HG03139 (cell line): ENCODE data around the gene ZNF426.
"Not testable (repeated sequence)": the region's sequence is repeated elsewhere in the genome, so short reads cannot be mapped to it uniquely, and the experiment has no call there.

ENCODE experiments used
- ATAC-seq: cut with Tn5 transposase; IDR thresholded peaks from one replicate; pipeline ENCODE4 v1.9.1; 2021; ENCODE audit not compliant: unreplicated experiment

Gene ZNF426

DNA sequence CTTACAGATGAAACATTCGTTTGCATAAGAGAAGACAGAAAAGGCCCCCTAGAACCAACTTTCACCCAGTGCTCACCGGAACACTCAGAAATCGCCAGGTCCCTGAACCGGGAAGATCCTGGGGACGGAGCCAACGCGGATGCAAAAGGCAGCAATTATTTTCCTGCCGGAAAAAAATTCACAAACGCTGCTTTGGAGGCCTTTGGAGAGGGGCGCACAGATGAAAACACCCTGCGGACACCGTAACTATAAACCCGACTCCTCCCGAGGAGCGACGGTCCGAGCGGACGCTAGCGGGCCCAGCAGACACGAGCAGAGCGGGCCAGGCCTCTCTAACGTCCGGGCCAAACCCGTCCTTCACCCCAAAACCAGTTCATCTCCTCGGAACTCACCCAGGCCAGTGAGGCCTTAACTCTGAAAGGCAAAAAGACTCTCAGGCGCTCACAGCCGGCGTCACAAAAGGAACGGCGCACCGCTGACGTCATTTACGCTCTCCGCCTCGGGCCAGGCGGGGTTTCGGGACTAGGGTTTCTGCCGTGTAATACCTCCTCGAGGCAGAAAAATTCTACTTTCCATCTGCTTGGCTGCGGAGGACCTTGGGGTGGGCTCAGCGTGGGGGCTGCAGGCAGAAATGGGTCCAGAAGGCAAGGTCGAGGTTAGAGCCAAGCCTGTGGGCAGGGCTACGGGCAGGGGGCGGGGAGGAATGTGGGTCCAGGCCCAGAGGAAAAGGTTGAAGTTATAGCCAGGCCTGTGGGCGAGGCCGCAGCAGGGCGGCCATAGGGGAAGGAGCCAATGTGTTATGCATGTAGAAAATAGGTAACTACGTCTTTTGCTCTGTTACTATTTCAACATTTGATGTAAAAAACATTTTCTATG, at the start of gene ZNF426:
Gene ZNF426 (minus strand): TSS at position 463 of the 876 bp plus-strand sequence. CDS start 2,413 bp downstream, outside the sequence.
- ATAC-seq = no peak

DNA sequence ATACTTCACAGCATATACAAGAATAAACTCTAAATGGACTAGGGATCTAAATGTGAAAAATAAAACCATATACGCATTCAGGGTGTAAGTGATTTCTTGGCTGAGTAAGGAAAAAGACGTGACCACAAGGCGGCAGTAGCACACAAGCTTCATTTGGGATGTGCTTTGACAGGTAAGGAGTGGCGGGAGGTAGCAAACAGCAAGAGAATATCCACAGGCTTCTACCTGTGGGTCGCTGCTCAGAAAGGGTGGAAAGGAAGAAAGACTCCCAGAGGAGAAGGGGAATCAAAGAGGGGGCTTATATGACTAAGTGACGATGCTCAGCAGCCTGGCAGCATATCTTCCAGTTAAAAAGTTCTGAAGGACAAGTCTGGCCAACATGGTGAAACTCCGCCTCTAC, 48.3 kb upstream of the ZNF426 start:
- no peak for ATAC-seq

DNA sequence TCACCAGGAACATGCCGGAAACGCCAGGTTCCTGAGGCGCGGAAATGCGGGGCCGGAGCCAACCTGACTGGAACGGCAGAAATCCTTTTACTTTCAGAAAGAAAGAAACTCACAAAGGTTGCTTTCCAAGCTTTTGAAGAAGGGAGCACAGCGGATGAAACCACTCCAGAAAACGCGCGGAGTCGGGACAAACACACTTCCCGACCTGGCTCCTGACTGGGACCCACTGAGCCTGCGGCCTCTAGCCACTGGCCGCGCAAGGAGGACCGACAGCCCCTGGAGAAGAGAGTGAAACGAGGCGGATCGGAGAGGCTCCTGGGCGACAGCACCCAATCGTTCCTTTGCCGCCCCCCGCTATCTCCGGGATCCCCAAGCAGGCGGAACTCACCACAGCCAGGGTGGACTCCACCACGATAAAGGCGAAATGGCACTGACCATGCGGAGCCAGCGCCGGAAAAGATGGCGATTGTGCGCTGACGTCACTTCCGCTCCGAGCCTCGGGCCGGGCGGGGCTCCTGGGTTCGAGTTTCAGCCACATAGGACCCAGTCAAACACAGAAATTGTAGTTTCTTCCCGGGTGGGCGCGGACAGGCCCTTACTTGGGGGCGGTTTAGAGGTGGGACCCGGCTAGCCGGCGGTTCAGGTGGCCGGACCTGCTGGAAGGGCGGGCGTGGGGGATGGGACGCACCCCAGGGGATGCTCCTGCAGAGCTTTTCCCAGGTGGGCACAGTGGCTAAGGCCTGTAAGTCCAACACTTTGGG, 45.8 kb upstream of the ZNF426 start, which contains the start of gene ZNF121:
Gene ZNF121 (minus strand): TSS at position 432 of the 761 bp plus-strand sequence. CDS start 16,407 bp downstream, outside the sequence.
- peak; percentile 77 for ATAC-seq

DNA sequence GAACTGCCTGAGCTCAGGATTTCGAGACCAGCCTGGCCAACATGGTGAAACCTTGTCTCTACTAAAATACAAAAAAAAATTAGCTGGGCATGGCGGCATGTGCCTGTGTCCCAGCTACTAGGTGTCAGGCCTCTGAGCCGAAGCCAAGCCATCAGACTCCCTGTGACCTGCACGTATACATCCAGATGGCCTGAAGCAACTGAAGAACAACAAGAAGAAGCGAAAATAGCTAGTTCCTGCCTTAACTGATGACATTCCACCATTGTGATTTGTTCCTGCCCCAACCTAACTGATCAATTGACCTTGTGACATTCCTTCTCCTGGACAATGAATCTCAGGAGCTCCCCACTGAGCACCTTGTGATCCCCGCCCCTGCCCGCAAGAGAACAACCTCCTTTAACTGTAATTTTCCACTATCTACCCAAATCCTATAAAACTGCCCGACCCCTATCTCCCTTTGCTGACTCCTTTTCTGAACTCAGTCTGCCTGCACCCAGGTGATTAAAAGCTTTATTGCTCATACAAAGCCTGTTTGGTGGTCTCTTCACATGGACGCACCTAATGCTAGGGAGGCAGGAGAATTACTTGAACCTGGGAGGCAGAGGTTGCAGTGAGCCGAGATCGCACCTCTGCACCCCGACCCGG, 43.8 kb upstream of the ZNF426 start:
- not testable (repeated sequence) for ATAC-seq

DNA sequence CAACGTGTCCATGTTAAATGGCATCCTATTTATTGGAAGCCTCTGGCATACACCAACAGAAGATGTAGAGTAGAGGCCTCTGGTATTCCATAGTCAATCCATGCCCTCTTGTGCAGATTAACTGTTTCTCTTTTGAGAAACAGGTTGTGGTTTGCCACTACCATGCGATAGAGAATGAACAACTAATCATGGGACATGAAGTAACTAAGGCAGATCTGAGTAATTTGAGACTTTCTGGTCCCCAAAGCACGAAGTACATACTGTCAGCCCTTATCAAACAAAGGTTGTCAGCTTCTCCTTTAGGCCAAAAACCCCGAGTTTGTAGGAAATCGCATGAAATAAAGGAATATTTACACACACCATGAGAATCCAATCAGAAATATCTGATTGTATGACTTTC, 42.3 kb upstream of the ZNF426 start:
- ATAC-seq = no peak

DNA sequence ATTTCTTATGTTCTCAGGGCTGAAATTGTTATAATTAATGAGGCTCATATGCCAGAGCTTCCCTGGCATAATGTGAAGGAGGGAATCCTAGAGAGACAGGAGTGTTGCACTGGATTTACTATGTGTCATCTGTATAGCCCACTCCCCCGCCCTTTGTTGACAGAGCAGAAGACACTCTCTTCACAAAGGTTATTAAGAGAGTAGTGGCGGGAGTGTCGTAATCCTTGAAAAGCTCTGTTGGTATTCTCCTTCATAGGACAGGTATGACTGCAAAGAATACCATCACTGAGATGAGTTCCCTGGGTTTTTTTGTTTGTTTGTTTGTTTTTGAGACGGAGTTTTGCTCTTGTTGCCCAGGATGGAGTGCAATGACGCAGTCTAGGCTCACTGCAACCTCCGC, 31.8 kb upstream of the ZNF426 start:
- ATAC-seq = no peak

DNA sequence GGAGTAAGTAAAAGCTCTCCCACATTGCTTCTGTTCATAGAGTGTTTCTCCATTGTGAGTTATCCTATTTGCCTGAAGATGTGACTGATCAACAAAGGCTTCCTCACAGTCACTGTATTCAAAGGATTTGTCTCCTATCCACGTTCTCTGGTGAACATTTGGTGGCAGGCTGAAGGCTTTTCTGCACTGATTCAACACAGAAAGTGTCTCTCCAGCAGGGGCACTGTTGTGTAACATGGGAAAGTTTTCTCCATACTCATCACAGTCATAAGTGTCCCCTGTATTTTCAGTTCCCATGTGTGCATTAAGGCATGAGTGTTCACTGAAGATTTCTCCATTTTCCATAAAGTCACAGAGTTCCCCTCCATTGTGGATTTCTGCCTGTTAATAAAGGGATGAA, 28.3 kb upstream of the ZNF426 start:
- ATAC-seq = no peak

DNA sequence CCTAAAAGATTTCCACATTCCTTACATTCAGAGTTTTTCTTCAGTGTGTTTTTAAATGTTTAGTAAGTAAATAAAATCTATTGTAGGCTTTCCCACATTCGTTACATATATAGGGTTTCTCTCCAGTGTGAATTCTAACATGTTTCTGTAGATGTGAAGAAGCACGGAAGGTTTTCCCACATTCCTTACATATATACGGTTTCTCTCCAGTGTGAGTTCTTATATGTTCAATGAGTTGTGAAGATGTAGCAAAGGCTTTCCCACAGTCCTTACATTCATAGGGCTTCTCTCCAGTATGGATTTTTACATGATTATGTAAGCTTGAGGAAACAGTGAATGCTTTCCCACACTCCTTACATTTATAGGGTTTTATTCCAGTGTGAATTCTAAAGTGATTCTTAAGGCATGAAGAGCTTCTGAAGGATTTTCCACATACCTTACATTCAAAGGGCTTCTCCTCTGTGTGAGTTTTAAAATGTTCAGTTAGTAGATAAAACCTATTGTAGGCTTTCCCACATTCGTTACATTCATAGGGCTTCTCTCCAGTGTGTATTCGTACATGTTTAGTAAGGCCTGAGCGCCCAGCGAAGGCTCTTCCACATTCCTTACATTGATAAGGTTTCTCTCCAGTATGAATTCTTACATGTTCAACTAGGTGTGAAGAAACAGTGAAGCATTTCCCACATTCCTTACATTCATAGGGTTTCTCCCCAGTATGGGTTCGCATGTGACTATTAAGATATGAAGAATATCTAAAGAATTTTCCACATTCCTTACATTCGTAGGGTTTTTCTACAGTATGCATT, 27.7 kb upstream of the ZNF426 start:
- no peak for ATAC-seq

DNA sequence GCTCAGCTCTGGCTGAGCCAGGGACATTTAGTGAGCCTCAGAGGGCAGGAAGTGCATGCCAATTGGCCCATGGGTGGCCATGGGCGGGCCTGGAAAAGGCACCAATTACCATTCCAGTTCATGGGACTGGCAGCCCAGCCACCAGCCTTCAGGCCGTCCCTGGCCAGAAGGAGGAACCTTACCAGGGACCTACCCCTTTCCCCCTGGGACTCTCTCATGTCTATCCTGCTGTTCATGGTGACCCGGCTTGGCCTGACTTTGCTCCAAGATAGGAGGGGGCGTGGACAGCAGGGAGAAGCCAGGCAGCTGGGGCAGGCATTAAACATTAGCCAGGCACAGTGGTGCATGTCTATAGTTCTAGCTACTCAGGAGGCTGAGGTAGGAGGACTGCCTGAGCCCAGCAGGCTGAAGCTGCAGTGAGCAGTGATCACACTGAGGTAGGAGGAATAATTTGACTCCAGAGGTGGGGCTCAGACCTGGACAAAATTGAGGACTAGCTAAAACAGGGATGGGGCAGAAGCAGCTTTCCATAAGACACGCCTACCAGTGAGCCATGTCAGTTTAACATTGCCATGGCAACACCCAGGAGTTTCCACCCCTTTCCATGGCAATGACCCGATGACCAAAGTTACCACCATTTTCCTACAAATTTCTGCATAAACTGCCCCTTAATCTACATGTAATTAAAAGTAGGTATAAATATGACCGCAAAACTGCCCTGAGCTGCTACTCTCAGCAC, 14.3 kb upstream of the ZNF426 start:
- ATAC-seq = no peak

DNA sequence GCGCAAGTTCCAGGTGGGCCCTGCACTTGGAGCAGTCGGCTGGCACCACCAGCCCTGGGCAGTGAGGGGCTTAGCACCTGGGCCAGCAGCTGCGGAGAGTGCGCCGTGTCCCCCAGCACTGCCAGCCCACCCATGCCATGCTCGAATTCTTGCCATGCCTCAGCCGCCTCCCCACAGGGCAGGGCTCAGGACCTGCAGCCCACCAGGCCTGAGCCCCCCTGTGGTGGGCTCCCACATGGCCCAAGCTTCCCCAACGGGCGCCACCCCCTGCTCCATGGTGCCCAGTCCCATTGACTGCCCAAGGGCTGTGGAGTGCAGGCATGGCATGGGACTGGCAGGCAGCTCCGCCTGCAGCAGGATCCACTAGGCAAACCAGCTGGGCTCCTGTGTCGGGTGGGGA, 9.4 kb upstream of the ZNF426 start:
- ATAC-seq = no peak

DNA sequence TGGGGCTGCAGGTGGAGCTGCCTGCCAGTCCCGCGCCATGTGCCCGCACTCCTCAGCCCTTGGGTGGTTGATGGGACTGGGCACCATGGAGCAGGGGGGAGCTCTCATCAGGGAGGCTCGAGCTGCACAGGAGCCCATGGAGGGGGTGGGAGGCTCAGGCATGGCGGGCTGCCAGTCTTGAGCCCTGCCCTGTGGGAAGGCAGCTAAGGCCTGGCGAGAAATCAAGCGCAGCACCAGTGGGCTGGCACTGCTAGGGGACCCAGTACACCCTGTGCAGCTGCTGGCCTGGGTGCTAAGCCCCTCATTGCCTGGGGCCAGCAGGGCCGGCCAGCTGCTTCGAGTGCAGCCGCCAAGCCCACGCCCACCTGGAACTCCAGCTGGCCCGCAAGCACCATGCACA, 2.8 kb upstream of the ZNF426 start:
- ATAC-seq = not testable (repeated sequence)

DNA sequence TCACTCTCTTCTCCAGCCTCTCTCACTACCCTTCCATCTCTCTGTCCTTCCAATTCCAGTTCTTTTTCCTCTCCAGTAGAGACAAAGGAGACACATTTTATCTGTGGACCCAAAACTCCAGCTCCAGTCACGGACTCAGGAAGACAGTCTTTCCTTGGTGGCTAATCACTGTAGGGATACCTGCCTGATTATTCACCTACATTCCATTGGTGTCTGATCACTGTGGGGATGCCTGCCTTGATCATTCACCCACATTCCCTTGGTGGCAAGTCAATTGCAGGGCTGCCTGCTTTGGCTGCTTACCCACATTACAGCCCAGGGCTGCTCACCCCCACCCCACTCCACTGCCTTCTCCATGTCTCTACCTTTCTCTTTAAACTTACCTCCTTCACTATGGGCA, 1.5 kb upstream of the ZNF426 start:
- not testable (repeated sequence) for ATAC-seq

DNA sequence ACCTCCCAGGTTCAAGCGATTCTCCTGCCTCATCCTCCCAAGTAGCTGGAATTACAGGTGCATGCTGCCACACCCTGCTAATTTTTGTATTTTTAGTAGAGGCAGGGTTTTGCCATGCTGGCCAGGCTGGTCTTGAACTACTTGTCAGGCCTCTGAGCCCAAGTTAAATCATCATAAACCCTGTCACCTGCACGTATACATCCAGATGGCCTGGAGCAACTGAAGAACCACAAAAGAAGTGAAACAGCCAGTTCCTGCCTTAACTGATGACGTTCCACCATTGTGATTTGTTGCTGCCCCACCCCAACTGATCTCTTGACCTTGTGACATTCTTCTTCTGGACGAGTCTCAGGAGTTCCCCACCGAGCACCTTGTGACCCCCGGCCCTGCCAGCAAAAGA, 756 bp upstream of the ZNF426 start:
- ATAC-seq = not testable (repeated sequence)

DNA sequence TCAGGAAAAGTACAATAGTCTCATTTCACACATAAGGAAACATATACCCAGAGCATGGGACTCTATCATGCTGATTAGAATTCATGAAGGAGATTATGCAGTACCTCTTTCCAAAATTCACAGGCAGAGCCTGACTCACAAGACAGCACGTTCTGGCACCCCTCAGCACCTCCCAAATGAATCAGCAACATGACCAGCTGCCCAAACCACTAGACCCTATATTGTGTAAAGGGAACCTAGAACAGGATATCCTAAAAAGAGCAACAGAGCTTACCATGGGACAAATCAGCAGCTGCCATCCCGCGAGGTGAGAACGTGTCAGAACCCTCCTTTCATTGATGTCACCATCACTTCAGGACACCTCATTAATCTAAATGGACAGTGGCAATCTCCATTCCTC, 2.5 kb downstream of the ZNF426 start:
- ATAC-seq = no peak

DNA sequence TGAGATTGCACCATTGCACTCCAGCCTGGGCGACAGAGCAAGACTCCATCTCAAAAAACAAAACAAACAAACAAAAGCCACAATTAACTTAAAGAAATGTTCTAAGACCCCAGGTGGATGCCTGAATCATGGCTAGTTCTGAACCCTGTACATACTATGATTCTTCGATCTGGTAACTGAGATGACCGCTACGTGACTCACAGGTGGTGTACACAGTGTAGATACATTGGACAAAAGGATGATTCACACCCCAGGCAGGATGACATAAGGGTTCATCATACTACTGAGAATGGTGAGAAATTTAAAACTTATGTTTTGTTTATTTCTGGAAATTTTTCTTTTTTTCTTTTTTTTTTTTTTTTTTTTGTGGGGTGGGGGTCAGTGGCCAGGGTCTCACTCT, 6.5 kb downstream of the ZNF426 start:
- no peak for ATAC-seq

DNA sequence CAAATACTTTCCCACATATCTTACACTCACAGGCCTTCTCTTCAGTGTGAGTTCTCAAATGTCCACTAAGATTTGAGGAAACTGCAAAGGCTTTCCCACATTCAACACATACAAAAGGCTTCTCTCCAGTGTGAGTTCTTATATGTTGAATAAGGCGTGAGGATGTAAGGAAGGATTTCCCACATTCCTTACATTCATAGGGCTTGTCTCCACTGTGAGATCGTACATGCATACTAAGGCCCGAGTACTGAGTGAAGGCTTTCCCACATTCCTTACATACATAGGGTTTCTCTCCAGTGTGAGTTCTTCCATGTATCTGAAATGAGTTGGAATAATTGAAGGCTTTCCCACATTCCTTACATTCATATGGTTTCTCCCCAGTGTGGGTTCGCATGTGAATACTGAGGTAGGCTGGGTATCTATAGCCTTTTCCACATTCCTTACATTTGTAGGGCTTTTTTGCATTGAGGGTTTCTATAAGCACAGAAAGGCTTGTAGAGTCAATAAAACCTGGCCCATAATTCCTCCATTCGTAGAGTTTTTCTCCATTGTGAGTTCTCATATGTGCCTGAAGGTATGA, 9.6 kb downstream of the ZNF426 start:
- ATAC-seq = no peak

DNA sequence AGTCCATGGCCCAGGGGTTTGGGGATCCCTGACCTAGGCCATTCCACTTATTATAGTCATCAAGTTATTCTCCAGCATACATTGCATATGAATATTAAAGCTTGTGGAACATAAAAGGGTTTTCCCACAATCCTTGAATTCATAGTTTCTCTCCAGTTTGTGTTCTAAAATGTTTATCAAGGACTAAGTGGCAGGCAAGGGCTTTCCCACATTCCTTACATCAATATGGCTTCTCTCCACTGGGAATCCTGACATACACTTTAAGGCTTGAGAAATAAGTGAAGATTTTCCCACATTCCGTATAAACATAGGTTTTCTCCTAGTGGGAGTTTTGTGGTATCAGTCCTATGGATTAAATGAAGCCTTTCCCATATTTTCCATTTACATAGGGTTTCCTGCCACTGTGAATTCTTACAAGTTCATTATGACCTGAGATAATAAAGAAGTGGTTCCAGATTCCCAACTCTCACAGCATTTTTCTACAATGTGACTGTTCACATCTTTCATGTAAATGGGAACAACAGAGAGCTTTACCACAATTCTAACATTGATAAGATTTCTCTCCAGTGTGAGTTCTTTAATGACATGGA, 14.5 kb downstream of the ZNF426 start:
- ATAC-seq = no peak

DNA sequence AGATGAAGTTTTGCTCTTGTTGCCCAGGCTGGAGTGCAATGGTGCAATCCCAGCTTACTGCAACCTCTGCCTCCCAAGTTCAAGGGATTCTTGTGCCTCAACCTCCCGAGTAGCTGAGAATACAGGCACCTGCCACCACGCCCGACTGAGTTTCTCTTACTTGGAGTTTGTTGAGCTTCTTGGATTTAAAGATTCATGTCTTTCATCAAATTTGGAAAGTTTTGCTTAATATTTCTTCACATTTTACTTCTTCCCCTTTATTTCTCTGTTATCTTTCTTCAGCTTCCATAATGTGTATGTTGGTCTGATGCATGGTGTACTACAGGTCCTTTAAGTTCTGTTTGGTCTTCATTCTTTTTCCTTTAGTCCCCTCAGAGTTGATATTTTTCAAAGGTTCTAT, 31.2 kb downstream of the ZNF426 start:
- no peak for ATAC-seq

DNA sequence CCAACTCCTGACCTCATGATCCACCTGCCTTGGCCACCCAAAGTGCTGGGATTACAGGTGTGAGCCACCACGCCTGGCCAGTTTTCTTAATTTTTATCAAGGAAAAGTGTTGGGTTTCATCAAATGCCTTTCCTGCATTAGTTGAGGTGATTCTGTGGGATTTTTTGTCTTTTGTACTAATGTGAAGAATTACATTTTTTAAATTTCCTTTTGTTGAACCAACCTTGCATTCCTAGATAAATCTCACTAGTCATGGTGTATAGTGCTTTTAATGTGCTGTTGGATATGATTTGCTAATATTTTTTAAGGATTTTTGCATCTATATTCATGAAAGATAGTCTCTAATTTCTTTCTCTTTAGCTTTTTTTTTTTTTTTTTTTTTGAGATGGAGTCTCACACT, 37.6 kb downstream of the ZNF426 start:
- no peak for ATAC-seq
